HepG2 (cell line): ENCODE measurements around the gene TNFRSF21. TPM values are rescaled to one million over a fixed set of nuclear protein-coding genes. Genes with fewer than 3 reads are reported as not detected.

Source experiments
- ETV6 ChIP-seq: sonication (generic); formaldehyde crosslinking; conservative IDR thresholded peaks from 2 replicates; pipeline ENCODE4 v1.4.0; 2020; ENCODE audit warnings: missing genetic modification reagents
- MNT ChIP-seq: fragments of 450-650 bp; IDR thresholded peaks from 2 replicates; pipeline ENCODE4 v1.6.1; 2016
- NAIF1 ChIP-seq: sonication (generic); formaldehyde crosslinking; IDR thresholded peaks from 2 replicates; pipeline ENCODE4 v1.5.0; 2020; ENCODE audit warnings: mild to moderate bottlenecking, missing genetic modification reagents, borderline replicate concordance
- NFYB ChIP-seq: sonication (generic); formaldehyde crosslinking; IDR thresholded peaks from 2 replicates; pipeline ENCODE4 v1.4.0; 2020; ENCODE audit warnings: missing genetic modification reagents
- NR2C2 ChIP-seq: sonication (generic); formaldehyde crosslinking; IDR thresholded peaks from 2 replicates; pipeline ENCODE4 v1.4.0; 2020; ENCODE audit warnings: missing genetic modification reagents, mild to moderate bottlenecking, moderate library complexity, borderline replicate concordance
- PCBP1 ChIP-seq: fragments of 200-400 bp; formaldehyde crosslinking; IDR thresholded peaks from 2 replicates; pipeline ENCODE4 v1.6.1; 2017; ENCODE audit warnings: mild to moderate bottlenecking, low read depth, low read length, borderline replicate concordance
- RELA ChIP-seq: sonication (generic); formaldehyde crosslinking; IDR thresholded peaks from 2 replicates; pipeline ENCODE4 v1.4.0; 2020; ENCODE audit warnings: missing genetic modification reagents
- SNAI1 ChIP-seq: sonication (generic); formaldehyde crosslinking; IDR thresholded peaks from 2 replicates; pipeline ENCODE4 v1.5.0; 2020; ENCODE audit warnings: mild to moderate bottlenecking, missing genetic modification reagents, borderline replicate concordance
- TFE3 ChIP-seq: IDR thresholded peaks from 2 replicates; pipeline ENCODE4 v1.6.1; 2016
- ZNF264 ChIP-seq: sonication (generic); formaldehyde crosslinking; IDR thresholded peaks from 2 replicates; pipeline ENCODE4 v1.4.0; 2020; ENCODE audit warnings: missing genetic modification reagents
- ZNF644 ChIP-seq: IDR thresholded peaks from 2 replicates; pipeline ENCODE4 v1.6.1; 2016; ENCODE audit warnings: low read depth
- ZNF703 ChIP-seq: sonication (generic); formaldehyde crosslinking; IDR thresholded peaks from 2 replicates; pipeline ENCODE4 v1.5.1; 2020; ENCODE audit warnings: missing genetic modification reagents, mild to moderate bottlenecking, moderate library complexity, borderline replicate concordance
- ZNF768 ChIP-seq: sonication (generic); formaldehyde crosslinking; IDR thresholded peaks from 2 replicates; pipeline ENCODE4 v1.4.0; 2020; ENCODE audit warnings: missing genetic modification reagents
- polyA plus RNA-seq, 8 experiments: library from polyadenylated mRNA; depleted of rRNA in 3 of 8; stranded (reverse) in 7 of 8; unstranded in 1 of 8; fragments of >200 nt; fragmentation: Illumina TruSeq in 4 of 8; extraction: Trizol in 4 of 8; gene quantifications; 2 replicates each; pipeline versions ENCODE4 v1.2.1 to v1.2.3, GENCODE V29; 2011 to 2016; ENCODE audit warnings: low read depth in 4 of 8, missing spikeins in 1 of 8, mixed read lengths in 1 of 8; ENCODE audit not compliant: insufficient read depth in 1 of 8
- total RNA-seq, 5 experiments: library from RNA; depleted of rRNA; stranded (reverse); fragments of >200 nt; fragmentation: Illumina TruSeq; extraction: Trizol; gene quantifications; 2 replicates each; pipeline ENCODE4 v1.2.3, GENCODE V29; 2016; ENCODE audit warnings: low read depth in 1 of 5
- TF ChIP-seq, protein P1 (sequence below): sonication (generic); formaldehyde crosslinking; conservative IDR thresholded peaks from 2 replicates; pipeline ENCODE4 v1.4.0; 2020; ENCODE audit warnings: mild to moderate bottlenecking, missing genetic modification reagents, moderate library complexity
- TF ChIP-seq, protein P2 (sequence below): sonication (generic); formaldehyde crosslinking; IDR thresholded peaks from 2 replicates; pipeline ENCODE4 v1.4.0; 2020; ENCODE audit warnings: missing genetic modification reagents, borderline replicate concordance

TNFRSF21 gene
- total and polyA plus RNA-seq, 2 of the 13 experiments (the other 11 are each of a cell fraction or from before 2014, with no cell fraction given) = 24.8 to 46.3 TPM

GRCh38 chr6:47309291-47310130 lies at the start of gene TNFRSF21 (continued):
- TF ChIP-seq, protein P1, sequence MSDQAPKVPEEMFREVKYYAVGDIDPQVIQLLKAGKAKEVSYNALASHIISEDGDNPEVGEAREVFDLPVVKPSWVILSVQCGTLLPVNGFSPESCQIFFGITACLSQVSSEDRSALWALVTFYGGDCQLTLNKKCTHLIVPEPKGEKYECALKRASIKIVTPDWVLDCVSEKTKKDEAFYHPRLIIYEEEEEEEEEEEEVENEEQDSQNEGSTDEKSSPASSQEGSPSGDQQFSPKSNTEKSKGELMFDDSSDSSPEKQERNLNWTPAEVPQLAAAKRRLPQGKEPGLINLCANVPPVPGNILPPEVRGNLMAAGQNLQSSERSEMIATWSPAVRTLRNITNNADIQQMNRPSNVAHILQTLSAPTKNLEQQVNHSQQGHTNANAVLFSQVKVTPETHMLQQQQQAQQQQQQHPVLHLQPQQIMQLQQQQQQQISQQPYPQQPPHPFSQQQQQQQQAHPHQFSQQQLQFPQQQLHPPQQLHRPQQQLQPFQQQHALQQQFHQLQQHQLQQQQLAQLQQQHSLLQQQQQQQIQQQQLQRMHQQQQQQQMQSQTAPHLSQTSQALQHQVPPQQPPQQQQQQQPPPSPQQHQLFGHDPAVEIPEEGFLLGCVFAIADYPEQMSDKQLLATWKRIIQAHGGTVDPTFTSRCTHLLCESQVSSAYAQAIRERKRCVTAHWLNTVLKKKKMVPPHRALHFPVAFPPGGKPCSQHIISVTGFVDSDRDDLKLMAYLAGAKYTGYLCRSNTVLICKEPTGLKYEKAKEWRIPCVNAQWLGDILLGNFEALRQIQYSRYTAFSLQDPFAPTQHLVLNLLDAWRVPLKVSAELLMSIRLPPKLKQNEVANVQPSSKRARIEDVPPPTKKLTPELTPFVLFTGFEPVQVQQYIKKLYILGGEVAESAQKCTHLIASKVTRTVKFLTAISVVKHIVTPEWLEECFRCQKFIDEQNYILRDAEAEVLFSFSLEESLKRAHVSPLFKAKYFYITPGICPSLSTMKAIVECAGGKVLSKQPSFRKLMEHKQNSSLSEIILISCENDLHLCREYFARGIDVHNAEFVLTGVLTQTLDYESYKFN = peak; percentile 51; the same call in 1 of the 2 replicates
- TF ChIP-seq TFE3 (CRISPR knock-in tag) (peak; percentile 87), ETV6 (CRISPR knock-in tag) (0 out of 2 replicates have a peak, but pooled peaks have one; percentile 32), NR2C2 (CRISPR knock-in tag) (peak; percentile 51; the same call in 1 of the 2 replicates), NAIF1 (CRISPR knock-in tag) (peak; percentile 20; the same call in 1 of the 2 replicates), PCBP1 (peak; percentile 86; the same call in 1 of the 2 replicates), ZNF644 (CRISPR knock-in tag) (0 out of 2 replicates have a peak, but pooled peaks have one; percentile 55), RELA (peak; percentile 82; the same call in 1 of the 2 replicates), NFYB (CRISPR knock-in tag) (peak; percentile 18; the same call in 1 of the 2 replicates), ZNF768 (CRISPR knock-in tag) (peak; percentile 68), SNAI1 (CRISPR knock-in tag) (no peak), MNT (peak; percentile 90), ZNF264 (CRISPR knock-in tag) (peak; percentile 77; the same call in 1 of the 2 replicates), ZNF703 (peak; percentile 83)
- TF ChIP-seq, protein P2, sequence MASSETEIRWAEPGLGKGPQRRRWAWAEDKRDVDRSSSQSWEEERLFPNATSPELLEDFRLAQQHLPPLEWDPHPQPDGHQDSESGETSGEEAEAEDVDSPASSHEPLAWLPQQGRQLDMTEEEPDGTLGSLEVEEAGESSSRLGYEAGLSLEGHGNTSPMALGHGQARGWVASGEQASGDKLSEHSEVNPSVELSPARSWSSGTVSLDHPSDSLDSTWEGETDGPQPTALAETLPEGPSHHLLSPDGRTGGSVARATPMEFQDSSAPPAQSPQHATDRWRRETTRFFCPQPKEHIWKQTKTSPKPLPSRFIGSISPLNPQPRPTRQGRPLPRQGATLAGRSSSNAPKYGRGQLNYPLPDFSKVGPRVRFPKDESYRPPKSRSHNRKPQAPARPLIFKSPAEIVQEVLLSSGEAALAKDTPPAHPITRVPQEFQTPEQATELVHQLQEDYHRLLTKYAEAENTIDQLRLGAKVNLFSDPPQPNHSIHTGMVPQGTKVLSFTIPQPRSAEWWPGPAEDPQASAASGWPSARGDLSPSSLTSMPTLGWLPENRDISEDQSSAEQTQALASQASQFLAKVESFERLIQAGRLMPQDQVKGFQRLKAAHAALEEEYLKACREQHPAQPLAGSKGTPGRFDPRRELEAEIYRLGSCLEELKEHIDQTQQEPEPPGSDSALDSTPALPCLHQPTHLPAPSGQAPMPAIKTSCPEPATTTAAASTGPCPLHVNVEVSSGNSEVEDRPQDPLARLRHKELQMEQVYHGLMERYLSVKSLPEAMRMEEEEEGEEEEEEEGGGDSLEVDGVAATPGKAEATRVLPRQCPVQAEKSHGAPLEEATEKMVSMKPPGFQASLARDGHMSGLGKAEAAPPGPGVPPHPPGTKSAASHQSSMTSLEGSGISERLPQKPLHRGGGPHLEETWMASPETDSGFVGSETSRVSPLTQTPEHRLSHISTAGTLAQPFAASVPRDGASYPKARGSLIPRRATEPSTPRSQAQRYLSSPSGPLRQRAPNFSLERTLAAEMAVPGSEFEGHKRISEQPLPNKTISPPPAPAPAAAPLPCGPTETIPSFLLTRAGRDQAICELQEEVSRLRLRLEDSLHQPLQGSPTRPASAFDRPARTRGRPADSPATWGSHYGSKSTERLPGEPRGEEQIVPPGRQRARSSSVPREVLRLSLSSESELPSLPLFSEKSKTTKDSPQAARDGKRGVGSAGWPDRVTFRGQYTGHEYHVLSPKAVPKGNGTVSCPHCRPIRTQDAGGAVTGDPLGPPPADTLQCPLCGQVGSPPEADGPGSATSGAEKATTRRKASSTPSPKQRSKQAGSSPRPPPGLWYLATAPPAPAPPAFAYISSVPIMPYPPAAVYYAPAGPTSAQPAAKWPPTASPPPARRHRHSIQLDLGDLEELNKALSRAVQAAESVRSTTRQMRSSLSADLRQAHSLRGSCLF (CRISPR knock-in tag) = no peak
